Fibroblast of villous mesenchyme (primary cell): ENCODE results near the gene CDK6. TPM values are rescaled to one million over a fixed set of nuclear protein-coding genes. Genes with fewer than 3 reads are reported as not detected.

ENCODE experiments used
- DNase-seq: peaks from one replicate; pipeline ENCODE4 v3.0.0-alpha.2; 2010; ENCODE audit warnings: low read depth
- H3K4me3 ChIP-seq: 2 replicates; pipeline ENCODE4 v1.5.1; 2011; ENCODE audit warnings: low read depth, mild to moderate bottlenecking, low read length
- total RNA-seq: library from RNA; depleted of rRNA; stranded (reverse); fragments of >200 nt; gene quantifications from 2 replicates; pipeline ENCODE4 v1.2.3, GENCODE V29; 2012
- TF ChIP-seq, protein P1 (sequence below): IDR thresholded peaks from 2 replicates; pipeline ENCODE4 v1.5.1; 2012; ENCODE audit warnings: low read depth, mild to moderate bottlenecking, low read length; ENCODE audit not compliant: insufficient read depth

The CDK6 gene
- total RNA-seq, 1 donor, result 30.7 TPM

DNA sequence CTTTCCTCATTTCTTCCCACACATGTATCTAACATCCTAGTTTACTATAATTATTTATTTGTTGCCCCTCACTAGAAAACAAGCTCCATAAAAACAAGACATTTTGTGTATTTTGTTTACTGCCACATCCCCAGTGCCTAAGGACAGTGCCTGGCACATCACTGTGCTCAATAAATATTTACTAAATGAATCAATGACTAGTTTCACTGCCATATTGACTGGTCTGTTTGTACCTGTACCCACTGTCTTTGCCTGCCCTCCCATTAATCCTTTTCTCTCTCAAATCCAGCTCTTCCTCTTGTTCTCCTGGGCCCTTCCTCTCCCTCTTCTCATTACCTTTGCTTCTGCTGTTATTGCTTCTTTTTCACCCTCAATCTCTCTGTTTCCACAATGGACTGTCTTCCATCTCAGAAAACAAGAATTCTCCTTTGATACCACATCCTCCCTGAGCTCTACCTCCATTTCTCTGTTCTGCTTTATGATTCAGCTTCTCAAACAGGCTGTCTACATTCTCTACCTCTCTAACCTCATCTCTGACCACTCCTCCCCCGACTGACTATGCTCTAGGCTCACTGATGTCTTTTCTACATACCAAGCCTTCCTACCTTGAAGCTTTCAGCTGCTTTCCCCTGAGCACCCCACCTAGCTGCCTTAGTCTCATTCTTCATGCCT is 237.9 kb downstream of the CDK6 start:
- no peak for DNase-seq
- H3K4me3 ChIP-seq, result no peak overlapping the region

DNA sequence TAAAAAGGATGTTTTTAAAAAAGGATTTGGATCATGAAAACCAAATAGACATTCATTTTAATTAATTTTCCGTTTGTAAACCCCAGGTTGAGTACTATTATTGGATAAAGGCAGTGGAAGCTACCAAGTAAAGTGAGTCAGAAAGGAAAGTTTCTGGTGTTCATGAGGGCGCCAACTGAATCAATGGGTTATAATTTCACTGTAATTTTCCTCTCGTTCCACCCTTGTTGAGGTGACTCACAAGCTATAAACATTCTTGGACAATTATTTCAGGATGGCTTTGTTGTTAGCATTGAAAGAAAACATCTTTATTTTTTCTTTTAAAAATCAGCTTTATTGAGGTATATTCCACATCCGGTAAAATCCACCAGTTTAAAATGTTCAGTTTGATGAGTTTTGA is 241.1 kb downstream of the CDK6 start:
- TF ChIP-seq, protein P1, sequence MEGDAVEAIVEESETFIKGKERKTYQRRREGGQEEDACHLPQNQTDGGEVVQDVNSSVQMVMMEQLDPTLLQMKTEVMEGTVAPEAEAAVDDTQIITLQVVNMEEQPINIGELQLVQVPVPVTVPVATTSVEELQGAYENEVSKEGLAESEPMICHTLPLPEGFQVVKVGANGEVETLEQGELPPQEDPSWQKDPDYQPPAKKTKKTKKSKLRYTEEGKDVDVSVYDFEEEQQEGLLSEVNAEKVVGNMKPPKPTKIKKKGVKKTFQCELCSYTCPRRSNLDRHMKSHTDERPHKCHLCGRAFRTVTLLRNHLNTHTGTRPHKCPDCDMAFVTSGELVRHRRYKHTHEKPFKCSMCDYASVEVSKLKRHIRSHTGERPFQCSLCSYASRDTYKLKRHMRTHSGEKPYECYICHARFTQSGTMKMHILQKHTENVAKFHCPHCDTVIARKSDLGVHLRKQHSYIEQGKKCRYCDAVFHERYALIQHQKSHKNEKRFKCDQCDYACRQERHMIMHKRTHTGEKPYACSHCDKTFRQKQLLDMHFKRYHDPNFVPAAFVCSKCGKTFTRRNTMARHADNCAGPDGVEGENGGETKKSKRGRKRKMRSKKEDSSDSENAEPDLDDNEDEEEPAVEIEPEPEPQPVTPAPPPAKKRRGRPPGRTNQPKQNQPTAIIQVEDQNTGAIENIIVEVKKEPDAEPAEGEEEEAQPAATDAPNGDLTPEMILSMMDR, result no peak
- H3K4me3 ChIP-seq, result no peak overlapping the region
- peak; percentile 37 for DNase-seq

More for the DNA sequence above, 237.9 kb downstream of the CDK6 start:
- TF ChIP-seq, protein P1, result no peak

DNA sequence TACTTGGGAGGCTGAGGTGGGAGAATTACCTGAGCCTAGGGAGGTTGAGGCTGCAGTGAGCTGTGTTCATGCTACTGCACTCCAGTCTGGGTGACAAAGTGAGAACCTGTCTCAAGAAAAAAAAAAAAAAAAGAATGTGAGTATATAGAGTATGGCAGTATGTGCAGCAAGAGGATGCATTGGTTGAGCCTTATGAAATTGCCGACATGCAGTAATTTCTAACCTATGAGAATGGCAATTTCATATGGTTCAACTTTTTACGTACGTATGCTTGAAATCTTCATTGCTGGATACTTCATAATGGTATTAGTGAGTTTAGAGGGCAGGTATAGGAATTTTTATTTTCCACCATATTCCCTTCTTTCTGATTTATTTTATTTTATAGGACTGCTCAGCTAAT is 241.6 kb downstream of the CDK6 start:
- TF ChIP-seq, protein P1, result no peak
- no peak for DNase-seq
- H3K4me3 ChIP-seq, result no peak overlapping the region

DNA sequence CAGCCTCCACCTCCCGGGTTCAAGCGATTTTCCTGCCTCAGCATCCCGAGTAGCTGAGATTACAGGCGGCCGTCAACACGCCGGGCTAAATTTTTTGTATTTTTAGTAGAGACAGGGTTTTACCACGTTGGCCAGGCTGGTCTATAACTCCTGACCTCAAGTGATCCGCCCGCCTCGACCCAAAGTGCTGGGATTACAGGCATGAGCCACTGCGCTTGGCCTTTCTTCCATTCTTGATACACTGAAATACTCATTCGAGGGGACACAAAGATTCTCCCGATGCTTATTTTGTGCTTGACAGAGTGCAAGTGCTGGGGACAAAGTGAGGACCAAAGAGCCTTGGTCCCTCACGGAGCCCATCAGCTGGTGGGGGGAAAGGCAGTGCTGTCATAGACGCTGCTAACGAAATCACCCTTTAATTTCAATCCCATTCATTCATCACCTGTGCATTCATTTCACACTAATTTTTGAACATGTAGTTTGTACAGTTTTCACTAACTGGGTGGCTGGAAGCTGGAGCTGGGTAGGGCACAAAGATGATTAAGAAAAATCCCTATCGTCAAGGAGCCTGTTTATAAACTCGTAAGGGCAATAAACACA is 245.6 kb downstream of the CDK6 start:
- DNase-seq, result no peak
- TF ChIP-seq, protein P1, result no peak
- peak overlapping the region; percentile 89 for H3K4me3 ChIP-seq

DNA sequence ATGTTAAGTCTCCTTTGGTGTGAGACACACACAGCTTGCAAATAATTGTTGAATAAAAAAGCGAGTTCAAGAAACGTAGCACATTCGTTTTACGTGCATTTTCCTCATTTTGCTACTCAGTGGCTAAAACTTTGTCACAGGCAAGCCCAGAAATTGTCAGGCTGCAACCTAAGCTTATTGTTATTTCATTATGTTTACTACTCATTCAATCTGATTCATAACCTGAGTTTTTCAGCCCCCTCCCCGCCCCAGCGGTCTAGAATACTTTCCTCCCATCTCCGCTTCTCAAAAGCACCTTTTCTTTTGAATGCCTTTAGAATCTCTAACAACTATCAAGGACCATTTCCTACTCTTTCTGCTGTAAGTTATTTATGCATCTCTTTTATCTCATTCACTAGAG is 247.3 kb downstream of the CDK6 start:
- DNase-seq, result no peak

DNA sequence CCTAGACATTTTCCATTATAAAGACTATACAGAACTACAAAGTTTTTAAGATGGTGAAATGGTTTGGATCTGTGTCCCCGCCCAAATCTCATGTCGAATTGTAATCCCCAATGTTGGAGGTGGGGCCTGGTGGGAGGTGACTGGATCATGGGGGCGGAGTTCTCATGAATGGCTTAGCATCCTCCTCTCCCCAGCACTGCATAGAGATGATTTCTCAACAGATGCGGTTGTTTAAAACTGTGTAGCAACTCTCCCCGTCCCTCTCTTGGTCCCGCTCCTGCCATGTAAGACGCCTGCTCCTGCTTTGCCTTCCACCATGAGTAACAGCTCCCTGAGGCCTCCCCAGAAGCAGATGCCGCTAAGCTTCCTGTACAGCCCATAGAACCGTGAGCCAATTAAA is 247.8 kb downstream of the CDK6 start:
- H3K4me3 ChIP-seq, result peak overlapping the region; percentile 89
- TF ChIP-seq, protein P1, result no peak
- peak; percentile 54 for DNase-seq

More for the DNA sequence above, 247.3 kb downstream of the CDK6 start:
- TF ChIP-seq, protein P1, result no peak
- peak overlapping the region; percentile 89 for H3K4me3 ChIP-seq

DNA sequence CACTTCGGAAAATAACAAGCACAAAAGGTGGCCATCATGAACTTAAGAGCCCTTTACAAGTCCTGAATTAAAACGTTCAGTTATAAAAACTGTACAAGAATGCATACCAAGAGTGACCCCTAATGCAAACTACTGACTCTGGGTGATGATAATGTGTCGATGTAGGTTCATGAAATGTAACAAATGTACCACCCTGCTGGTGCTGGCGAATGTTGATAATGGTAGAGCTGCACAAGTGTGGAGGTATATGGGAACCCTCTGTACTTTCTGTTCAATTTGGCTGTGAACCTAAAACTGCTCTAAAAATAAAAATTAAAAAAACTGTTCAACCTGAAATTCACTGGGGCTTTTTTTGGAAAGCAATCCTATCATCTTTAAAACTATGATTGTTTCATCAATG is 249.5 kb downstream of the CDK6 start:
- TF ChIP-seq, protein P1, result no peak
- DNase-seq, result no peak
- H3K4me3 ChIP-seq, result no peak overlapping the region
